C4-2B (cell line): ENCODE measurements around the gene HCN1.

Experiments
- CTCF ChIP-seq: fragments of 450-650 bp; conservative IDR thresholded peaks from 2 replicates; pipeline ENCODE4 v1.5.1; 2017; ENCODE audit warnings: mild to moderate bottlenecking
- ZFX ChIP-seq: fragments of 450-650 bp; IDR thresholded peaks from 2 replicates; pipeline ENCODE4 v1.6.1; 2017

DNA sequence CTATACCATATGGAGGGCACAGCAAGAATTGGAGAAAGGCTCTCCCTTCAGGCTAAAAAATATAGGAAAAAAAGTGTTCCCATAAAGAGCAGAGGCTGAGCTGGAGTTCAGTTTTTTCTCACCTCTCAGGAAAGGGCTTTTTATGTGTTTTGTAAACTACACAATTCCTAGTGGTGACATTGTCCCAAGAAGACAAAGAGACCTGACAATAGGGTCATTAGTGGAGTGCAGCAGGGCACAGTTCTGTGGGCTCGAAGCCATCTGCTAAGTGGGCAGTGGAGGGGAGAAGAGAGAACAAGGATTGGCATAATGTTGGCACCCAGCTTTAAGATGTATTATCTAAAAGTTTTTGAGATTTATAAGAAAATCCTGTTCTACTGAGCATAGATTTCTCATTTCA lies 162.5 kb downstream of the HCN1 start:
- TF ChIP-seq CTCF (no peak), ZFX (no peak)
